SW480 (cell line): ENCODE results near the gene HIVEP3.

Source experiments
- DNase-seq: peaks from one replicate; pipeline ENCODE4 v3.0.0-alpha.2; 2016; ENCODE audit warnings: low spot score

HIVEP3 gene

DNA sequence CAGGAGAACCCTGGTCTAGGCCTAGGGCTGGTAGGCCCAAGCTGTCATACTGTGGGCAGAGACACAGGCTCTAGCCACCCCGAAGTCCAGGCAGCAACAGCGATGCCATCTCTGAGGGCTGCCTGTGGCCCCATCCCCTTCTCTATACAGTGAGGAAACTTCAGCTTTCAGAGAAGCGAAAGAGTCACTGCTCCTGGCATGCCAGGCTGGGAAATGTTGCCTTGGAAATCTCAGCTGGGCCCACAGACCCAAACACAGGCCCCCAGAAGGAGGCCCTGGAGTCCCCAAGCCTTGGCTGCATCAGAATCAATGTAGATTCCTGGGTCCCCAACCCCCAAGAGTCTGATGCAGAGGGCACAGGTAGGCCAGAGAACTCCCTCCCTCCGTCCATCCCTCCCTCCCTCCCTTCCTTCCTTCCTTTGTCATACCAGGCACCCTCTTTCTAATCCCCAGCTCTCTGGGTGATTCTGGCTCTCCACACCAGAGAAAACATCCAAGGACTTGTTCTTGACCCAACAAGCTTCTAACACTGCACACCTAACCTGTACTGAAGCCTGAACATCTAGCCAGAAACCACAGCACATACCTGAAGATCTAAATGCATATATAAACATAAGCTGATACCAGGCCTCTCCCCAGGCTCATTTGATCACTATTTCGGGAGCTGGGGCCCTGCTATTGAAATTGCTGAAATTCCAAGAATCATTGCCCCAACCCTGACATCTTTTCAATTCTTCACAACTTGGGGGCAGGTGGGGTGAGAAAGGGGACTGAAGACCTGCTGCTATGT lies 291.0 kb downstream of the HIVEP3 start:
- DNase-seq = no peak

- DNase-seq = peak; percentile 88
Measured at GRCh38 chr1:41626616-41627375, 291.9 kb downstream of the HIVEP3 start.

DNA sequence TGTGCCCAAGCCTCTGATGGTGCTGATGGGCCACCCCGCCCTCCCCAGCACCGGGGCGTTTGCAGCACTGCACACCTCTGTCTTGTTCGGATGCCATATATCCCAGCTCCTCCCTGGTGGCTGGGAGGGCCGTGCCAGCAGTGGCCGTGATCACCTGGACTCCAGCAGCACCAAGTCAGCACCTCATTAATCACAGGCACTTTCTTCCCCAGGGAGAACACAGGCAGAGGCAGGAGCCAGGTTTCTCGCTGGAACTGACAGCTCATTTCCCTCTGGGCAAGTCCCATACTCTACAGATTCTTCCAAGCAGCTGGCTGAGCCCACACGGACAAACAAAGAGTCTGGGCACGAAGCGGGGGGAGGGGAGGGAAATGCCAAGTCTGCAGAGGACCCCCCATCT lies 292.6 kb downstream of the HIVEP3 start:
- peak; percentile 30 for DNase-seq

DNA sequence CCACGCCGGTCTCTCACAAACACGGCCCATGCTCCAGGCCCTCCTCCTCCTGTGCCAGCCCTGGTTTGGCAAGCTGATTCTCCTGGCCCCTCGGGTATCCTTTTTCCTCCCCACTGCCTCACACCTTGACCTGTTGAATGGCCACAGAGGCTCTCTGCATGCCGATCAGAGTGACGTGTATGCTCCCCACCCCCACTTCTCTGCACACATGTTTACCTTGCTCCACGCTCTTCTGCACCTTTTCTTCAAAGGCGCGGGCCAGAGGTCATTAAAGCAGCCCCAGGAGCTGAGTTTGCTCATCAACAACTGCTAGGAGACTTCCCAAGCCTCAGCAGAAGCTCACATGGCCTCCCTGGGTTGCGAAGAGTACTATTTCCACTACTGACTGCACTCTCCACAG lies 295.0 kb downstream of the HIVEP3 start:
- DNase-seq = no peak

DNA sequence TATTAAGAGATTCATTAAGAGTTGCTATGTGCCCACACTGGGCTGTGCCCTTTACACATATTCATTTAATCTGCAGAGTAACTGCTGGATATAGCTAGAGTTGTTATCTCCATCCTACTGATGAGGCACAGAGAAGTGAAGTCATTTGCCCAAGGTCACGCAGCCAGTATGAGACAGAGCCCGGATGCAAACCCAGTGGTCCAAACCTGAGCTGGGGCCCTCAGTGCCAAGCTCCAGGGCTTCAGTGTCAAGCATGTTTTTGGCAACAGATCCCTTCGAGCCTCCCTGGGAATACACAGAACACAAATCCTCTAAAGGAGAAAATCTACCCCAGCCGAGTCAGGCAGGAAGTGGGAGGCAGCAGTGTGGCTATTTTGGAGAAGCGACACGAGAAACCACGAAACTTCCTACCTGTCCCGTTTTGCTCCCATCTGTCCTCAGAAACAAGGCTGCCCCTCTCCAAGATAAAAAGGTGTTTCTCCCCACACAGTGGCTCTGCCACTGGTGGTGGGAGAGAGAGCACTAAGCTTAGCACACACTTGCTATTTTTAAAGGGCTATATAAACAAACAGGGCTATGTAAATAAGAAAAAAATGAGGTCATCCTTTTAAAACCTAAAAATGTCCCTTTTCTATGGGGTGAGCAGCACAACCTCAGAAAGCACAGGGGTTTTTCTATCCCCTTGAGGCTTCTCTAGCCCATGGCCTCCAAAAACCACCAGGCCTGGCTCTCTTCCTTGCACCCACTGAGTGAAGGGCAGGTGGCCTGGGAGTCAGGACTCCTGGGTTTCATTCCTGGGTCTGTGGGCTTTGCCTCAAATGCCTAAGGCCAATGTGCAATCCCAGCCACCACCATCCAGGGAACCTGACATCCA lies 295.6 kb downstream of the HIVEP3 start:
- DNase-seq = no peak

DNA sequence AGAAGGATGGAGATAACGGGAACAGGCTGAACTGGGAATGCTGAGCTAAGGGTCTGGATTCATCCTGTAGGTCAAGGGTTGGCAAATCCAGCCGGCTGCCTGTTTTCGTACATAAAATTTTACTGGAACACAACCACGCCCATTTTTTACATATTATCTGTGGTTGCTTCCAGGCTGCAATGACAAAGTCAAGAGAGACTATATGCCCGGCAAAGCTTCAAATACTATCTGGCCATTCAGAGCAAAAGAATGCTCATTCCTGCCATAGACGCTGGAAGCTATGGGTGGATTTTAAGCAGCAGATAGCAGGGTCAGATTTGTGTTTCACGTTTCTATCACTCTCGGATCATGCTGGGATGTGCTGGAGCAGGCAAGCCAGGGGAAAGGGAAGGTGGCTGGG lies 296.3 kb downstream of the HIVEP3 start:
- DNase-seq = no peak

DNA sequence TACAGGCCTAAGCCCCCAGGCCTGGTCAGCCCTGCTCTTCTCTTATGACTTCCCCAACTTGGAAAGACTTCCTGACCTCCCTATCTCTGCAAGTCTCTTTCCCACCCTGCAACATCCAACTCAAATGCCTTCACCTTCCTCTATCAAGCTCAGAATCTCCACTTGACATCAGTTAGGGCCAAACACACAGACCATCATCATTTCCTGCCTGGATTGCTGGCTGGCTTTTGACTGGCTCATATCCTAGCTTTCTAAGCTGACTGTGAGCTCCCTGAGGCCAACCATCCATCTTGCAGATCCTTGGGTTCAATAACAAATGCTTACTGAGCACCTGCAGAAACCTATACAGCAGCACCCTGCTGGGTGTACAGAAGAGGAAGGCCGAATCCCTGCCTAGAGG lies 296.9 kb downstream of the HIVEP3 start:
- no peak for DNase-seq

GRCh38 chr1:41621256-41621655 lies 297.5 kb downstream of the HIVEP3 start:
- DNase-seq = no peak

- DNase-seq = no peak
Measured at GRCh38 chr1:41620365-41621169, 298.2 kb downstream of the HIVEP3 start.

GRCh38 chr1:41619511-41620364 lies 299.0 kb downstream of the HIVEP3 start:
- DNase-seq = no peak

DNA sequence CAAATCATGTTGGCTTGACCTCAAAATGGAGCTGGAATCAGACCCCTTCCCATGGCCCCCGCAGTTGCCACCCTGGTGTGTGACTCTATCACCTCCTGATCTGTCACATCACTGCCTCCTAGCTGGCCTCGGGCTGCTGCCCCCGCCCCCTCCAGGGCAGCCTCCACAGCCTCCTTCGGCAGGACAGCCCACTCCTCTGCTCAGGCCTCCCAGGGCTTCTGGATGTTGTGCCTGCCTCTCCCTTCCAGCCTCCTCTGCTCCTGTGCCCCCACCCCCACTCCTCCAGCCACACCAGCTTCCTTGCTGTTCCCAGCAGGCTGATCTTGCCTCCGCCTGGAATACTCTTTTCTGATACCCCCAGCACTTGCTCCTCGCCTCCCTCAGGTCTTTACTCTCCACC lies 299.9 kb downstream of the HIVEP3 start:
- DNase-seq = no peak

DNA sequence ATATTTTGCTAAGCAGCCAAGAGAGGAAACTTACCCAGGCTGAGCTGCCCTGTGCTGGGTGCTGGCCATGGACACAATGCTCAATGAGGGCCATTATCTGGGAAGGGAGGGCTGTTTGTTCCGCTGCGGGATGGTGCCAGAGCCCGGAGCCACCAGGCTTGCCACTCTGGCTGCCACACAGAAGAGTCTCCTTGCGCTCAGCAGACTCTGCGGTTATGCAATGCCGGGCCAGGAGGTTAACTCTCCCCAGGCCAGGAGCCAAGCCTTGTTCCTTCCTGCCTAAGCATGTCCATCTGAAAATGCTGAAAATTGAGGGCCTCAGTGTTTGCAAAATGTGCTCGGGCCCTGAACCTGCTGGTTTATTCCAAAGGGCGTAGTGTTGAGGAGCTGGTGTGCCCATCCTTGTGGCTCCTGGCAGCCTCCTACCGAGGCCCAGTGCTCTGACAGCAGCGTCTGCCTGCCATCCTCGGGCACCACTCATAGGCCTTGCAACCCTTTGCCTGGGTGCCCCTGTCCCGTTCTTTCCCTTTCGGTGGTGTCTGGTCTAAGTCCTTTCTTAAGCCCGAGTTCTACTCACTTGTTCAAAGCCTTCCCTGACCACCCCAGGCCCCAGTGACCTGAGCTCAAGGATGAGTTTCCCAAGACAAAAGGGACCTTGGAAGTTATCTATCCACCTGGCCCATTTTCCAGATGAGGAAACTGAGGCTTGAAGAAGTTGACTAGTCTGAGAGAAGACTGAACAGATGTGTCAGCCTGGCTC lies 300.5 kb downstream of the HIVEP3 start:
- DNase-seq = no peak

- no peak for DNase-seq
Measured at GRCh38 chr1:41617336-41617735, 301.4 kb downstream of the HIVEP3 start.

DNA sequence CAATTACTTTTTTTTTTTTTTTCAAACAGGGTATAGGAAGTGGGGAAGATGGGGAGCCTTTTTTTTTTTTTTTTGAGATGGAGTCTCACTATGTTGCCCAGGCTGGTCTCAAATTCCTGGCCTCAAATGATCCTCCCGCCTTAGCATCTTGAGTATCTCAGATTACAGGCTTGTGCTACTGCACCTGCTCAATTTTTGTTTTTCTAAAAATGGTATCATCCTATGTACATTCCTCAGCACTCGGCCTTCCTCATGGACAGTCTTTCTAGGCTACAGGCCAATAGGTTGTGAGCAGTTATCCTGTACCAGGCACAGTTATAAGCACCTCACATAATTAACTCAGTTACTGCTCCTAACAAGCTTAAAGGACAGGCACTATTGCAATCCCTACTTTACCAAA lies 302.2 kb downstream of the HIVEP3 start:
- DNase-seq = no peak

- no peak for DNase-seq
Measured at GRCh38 chr1:41615981-41616380, 302.7 kb downstream of the HIVEP3 start.

DNA sequence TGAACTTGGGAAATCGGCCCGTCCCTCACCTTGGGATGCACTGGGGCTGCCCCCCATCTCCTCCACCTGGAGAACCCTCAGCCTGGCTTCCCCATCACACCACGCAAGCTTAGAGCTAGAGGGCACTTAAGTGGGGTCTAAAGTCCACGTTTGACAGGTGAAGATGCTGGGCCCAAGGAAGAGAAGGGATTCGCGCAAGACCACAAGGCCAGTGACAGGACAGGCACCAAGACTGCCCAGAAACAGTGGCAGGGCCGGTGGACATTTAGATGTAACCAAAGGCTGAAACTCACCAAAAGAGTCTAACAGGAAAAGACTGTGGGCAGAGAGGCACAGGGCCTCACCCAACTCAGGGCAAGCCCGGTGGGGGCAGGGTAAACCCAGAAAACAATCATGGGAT lies 303.4 kb downstream of the HIVEP3 start:
- DNase-seq = no peak

- no peak for DNase-seq
Measured at GRCh38 chr1:41614818-41615217, 303.9 kb downstream of the HIVEP3 start.

- no peak for DNase-seq
Measured at GRCh38 chr1:41613689-41614574, 304.8 kb downstream of the HIVEP3 start.

DNA sequence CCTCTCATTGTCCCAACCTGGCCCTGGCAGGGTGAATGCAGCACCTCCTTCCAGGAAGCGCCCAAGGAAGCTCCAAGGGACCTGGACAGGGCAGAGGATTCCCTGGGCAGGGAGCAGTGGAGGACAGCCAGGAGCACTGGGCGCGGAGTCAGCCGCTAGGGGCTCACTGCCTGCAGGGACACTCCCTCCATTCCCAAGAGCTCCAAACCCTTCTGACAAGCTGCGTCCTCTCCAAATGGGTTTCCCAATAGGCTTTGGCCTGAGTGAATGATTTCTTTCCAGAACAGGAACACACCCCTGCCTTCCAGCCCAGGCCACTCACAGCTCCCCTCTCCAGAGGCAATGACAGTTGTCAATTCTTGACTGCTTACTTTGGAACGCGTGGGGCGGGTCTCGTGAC lies 305.8 kb downstream of the HIVEP3 start:
- no peak for DNase-seq
